Left lung (tissue), 10 donors: ENCODE measurements around the gene HOXA9. TPM values are rescaled to one million over a fixed set of nuclear protein-coding genes. Genes with fewer than 3 reads are reported as not detected.

Experiments used
- ATAC-seq: fragments of 200-7000 bp; cut with Tn5 transposase; one replicate; pipeline ENCODE4 v1.9.1; 2020; ENCODE audit warnings: moderate library complexity
- DNase-seq, 4 donors: peaks; one replicate each; pipeline ENCODE4 v3.0.0-alpha.2; 2013 to 2020
- H3K27ac ChIP-seq, 2 donors: fragments of 200-600 bp; sonication (generic) in 1 of 2; one replicate each; pipeline versions ENCODE4 v1.5.0 to v1.8.0; 2020 to 2021
- H3K27me3 ChIP-seq, 2 donors: fragments of 200-600 bp; sonication (generic) in 1 of 2; one replicate each; pipeline versions ENCODE4 v1.5.0 to v1.8.0; 2020 to 2021
- H3K36me3 ChIP-seq, 2 donors: fragments of 200-600 bp; sonication (generic) in 1 of 2; one replicate each; pipeline versions ENCODE4 v1.5.0 to v1.8.0; 2020 to 2021
- H3K4me1 ChIP-seq, 2 donors: fragments of 200-600 bp; one replicate each; pipeline ENCODE4 v1.8.0; 2021
- H3K4me3 ChIP-seq, 2 donors: fragments of 200-600 bp; sonication (generic) in 1 of 2; one replicate each; pipeline versions ENCODE4 v1.5.0 to v1.8.0; 2020 to 2021; ENCODE audit warnings: mild to moderate bottlenecking in 1 of 2
- H3K9me3 ChIP-seq, 2 donors: fragments of 200-600 bp; sonication (generic) in 1 of 2; one replicate each; pipeline versions ENCODE4 v1.5.0 to v1.8.0; 2020 to 2021
- intact Hi-C, 2 donors: fragments of 100-400 bp; cut with DNase I; formaldehyde crosslinking; loops; one replicate each; pipeline versions ENCODE4 v1.11.2 to v1.14.2; 2022
- polyA plus RNA-seq, 6 donors: library from polyadenylated mRNA; unstranded; fragments of 120-200 nt; gene quantifications; one replicate each; pipeline ENCODE4 v1.2.1, GENCODE V29; 2013; ENCODE audit not compliant: insufficient read length in 6 of 6
- total RNA-seq, 2 donors: library from RNA; stranded (reverse); fragmentation: NEBNext Ultra II Directional; extraction: Animal tissue kit (Norgen Biotek cat#: 25700); gene quantifications; one replicate each; pipeline ENCODE4 v1.2.1, GENCODE V29; 2021
- TF ChIP-seq, protein P1 (sequence below), 2 donors: fragments of 200-600 bp; sonication (generic) in 1 of 2; IDR thresholded peaks; one replicate each; pipeline versions ENCODE4 v1.5.0 to v1.8.0; 2021; ENCODE audit warnings: antibody characterized with exemption in 2 of 2
- donor health status: DM: no; HTN: yes; CAD: no.
- donor health status: DM: no; HTN: no; CAD: no.

The HOXA9 gene
- total and polyA plus RNA-seq, 8 donors, result 0.38 to 1.4 (median 0.57) TPM

GRCh38 chr7:27163288-27164044, 1.9 kb downstream of the HOXA9 start:
- intact Hi-C loops, result loop anchor here in 1 of 2 donors (5.0 to 10.0 kb wide), 2 partner anchors 791 to 1279 kb away; no protein-coding TSS in a partner anchor
- H3K27me3 ChIP-seq, result peaks cover 78 to 100% of the 10 kb centered on the region in 2 donors
- no peak overlapping the region for H3K27ac ChIP-seq
- no peaks in the 10 kb centered on the region for H3K9me3 ChIP-seq
- H3K36me3 ChIP-seq, result no peaks in the 10 kb centered on the region
- peaks cover 9 to 68% of the 10 kb centered on the region in 2 donors for H3K4me1 ChIP-seq
- peak overlapping the region in 1 of 2 donors; percentile 46 for H3K4me3 ChIP-seq
- DNase-seq, result peak in 2 of 4 donors; percentile 31 to 32
- ATAC-seq, result no peak
- TF ChIP-seq, protein P1, sequence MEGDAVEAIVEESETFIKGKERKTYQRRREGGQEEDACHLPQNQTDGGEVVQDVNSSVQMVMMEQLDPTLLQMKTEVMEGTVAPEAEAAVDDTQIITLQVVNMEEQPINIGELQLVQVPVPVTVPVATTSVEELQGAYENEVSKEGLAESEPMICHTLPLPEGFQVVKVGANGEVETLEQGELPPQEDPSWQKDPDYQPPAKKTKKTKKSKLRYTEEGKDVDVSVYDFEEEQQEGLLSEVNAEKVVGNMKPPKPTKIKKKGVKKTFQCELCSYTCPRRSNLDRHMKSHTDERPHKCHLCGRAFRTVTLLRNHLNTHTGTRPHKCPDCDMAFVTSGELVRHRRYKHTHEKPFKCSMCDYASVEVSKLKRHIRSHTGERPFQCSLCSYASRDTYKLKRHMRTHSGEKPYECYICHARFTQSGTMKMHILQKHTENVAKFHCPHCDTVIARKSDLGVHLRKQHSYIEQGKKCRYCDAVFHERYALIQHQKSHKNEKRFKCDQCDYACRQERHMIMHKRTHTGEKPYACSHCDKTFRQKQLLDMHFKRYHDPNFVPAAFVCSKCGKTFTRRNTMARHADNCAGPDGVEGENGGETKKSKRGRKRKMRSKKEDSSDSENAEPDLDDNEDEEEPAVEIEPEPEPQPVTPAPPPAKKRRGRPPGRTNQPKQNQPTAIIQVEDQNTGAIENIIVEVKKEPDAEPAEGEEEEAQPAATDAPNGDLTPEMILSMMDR (IDR thresholded peaks at IDR 0.05), result no peak

DNA sequence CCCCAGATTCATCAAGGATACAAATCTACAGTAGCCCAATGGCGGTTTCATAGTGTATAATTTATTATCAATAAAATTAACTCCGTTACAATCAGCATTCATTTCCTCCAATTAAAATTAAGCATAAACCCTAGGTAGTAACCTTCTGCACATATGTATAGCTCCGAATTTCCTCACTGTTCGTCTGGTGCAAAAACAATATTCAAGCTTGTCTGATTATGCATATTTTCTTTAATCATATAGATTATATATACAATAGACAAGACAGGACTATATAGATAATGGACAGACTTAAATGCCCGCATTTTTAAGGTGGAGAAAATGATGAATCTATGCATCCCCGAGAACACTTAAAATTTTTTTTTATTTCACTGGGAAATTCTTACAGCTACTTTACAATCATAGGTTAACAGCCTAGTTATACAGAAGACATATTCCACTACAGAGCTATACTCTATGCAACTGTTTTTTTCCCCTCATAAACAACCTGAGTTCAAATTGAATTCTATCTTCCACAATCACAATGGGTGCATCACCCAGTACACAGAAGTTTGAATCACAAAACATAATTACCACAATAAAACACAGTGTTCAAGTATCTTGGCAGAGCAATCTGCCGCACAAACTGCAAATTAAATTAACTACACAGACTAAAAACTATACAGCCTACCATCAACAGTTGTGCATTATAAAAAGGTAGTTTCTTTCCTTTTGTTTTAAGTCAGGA, 2.6 kb downstream of the HOXA9 start:
- Histone ChIP-seq H3K27me3 (peaks cover 76 to 100% of the 10 kb centered on the region in 2 donors), H3K9me3 (no peaks in the 10 kb centered on the region), H3K4me1 (peaks cover 9 to 66% of the 10 kb centered on the region in 2 donors), H3K27ac (no peak overlapping the region), H3K4me3 (no peak overlapping the region), H3K36me3 (no peaks in the 10 kb centered on the region)
- TF ChIP-seq, protein P1 (IDR thresholded peaks at IDR 0.05), result no peak
- DNase-seq (no peak), ATAC-seq (no peak)
- intact Hi-C loops, result loop anchor here in 1 of 2 donors (5.0 to 10.0 kb wide), 2 partner anchors 790 to 1278 kb away; no protein-coding TSS in a partner anchor

GRCh38 chr7:27161721-27162560, 3.4 kb downstream of the HOXA9 start:
- no peak for ATAC-seq
- Histone ChIP-seq H3K36me3 (no peaks in the 10 kb centered on the region), H3K4me1 (peaks cover 9 to 63% of the 10 kb centered on the region in 2 donors), H3K27ac (no peak overlapping the region), H3K4me3 (peak overlapping the region in 1 of 2 donors; percentile 56), H3K9me3 (no peaks in the 10 kb centered on the region), H3K27me3 (peaks cover 76 to 100% of the 10 kb centered on the region in 2 donors)
- DNase-seq, result peak in 2 of 4 donors; percentile 35 to 59
- intact Hi-C loops, result loop anchor here in 1 of 2 donors (5.0 to 10.0 kb wide), 2 partner anchors 790 to 1277 kb away; no protein-coding TSS in a partner anchor
- TF ChIP-seq, protein P1 (IDR thresholded peaks at IDR 0.05), result no peak

GRCh38 chr7:27161214-27161720, 4.1 kb downstream of the HOXA9 start:
- intact Hi-C loops, result loop anchor here in 1 of 2 donors (5.0 to 10.0 kb wide), 2 partner anchors 789 to 1276 kb away; no protein-coding TSS in a partner anchor
- Histone ChIP-seq H3K9me3 (no peaks in the 10 kb centered on the region), H3K27me3 (peaks cover 76 to 100% of the 10 kb centered on the region in 2 donors), H3K36me3 (no peaks in the 10 kb centered on the region), H3K4me3 (peak overlapping the region; percentile 56), H3K4me1 (peaks cover 9 to 56% of the 10 kb centered on the region in 2 donors), H3K27ac (peak overlapping the region in 1 of 2 donors; percentile 45)
- DNase-seq (peak in 2 of 4 donors; percentile 69 to 83), ATAC-seq (peak; percentile 38)
- TF ChIP-seq, protein P1 (IDR thresholded peaks at IDR 0.05), result peak in 1 of 2 donors; percentile 43
